Common myeloid progenitor, CD34-positive (primary cell): ENCODE data around the gene ZFP36L2.

ENCODE experiments used
- CTCF ChIA-PET: fragments of 350-600 bp; sonication (Branson Sonifier 250); formaldehyde crosslinking; loops from one replicate; lab custom pipeline; 2021; ENCODE audit warnings: antibody characterized with exemption; lab: Charles Lee
- POLR2A ChIA-PET: fragments of 350-600 bp; sonication (Branson Sonifier 250); formaldehyde crosslinking; loops from one replicate; lab custom pipeline; 2021; ENCODE audit warnings: antibody characterized with exemption; lab: Charles Lee
- DNase-seq, 3 donors: peaks; one replicate each; pipeline versions ENCODE4 v3.0.0 to v3.0.0-alpha.2; 2013
- H3K27ac ChIP-seq, 2 experiments: 1 replicate in 1 of 2; 2 replicates in 1 of 2; pipeline ENCODE4 v1.7.0; 2013; ENCODE audit warnings: inconsistent platforms in 2 of 2, low read length in 2 of 2, mild to moderate bottlenecking in 2 of 2, low read depth in 1 of 2, moderate library complexity in 1 of 2; ENCODE audit not compliant: severe bottlenecking in 2 of 2, insufficient read depth in 1 of 2, poor library complexity in 1 of 2
- H3K27me3 ChIP-seq, 5 experiments: replicated peaks in 2 of 5; 1 replicate in 3 of 5; 2 replicates in 2 of 5; pipeline versions ENCODE4 v1.6.1 to v1.7.0; 2013; ENCODE audit warnings: low read length in 4 of 5, mild to moderate bottlenecking in 2 of 5, moderate library complexity in 2 of 5, inconsistent platforms in 1 of 5; ENCODE audit not compliant: insufficient read depth in 5 of 5, control insufficient read depth in 4 of 5
- H3K36me3 ChIP-seq, 4 experiments: 1 replicate in 2 of 4; 2 replicates in 2 of 4; pipeline versions ENCODE4 v1.6.1 to v1.7.0; 2013; ENCODE audit warnings: low read length in 3 of 4, control low read depth in 1 of 4, mild to moderate bottlenecking in 1 of 4; ENCODE audit not compliant: control insufficient read depth in 4 of 4, insufficient read depth in 4 of 4
- H3K4me1 ChIP-seq, 4 experiments: 1 replicate in 3 of 4; 2 replicates in 1 of 4; pipeline versions ENCODE4 v1.6.1 to v1.7.1; 2013; ENCODE audit warnings: low read length in 3 of 4, mild to moderate bottlenecking in 3 of 4, control low read depth in 1 of 4, inconsistent platforms in 1 of 4, moderate library complexity in 1 of 4; ENCODE audit not compliant: control insufficient read depth in 4 of 4, insufficient read depth in 4 of 4; ENCODE audit errors: control extremely low read depth in 1 of 4
- H3K4me3 ChIP-seq, 7 experiments: 1 replicate in 4 of 7; 2 replicates in 3 of 7; pipeline versions ENCODE4 v1.5.1 to v1.7.0; 2013; ENCODE audit warnings: mild to moderate bottlenecking in 7 of 7, low read length in 6 of 7, moderate library complexity in 6 of 7, inconsistent platforms in 2 of 7, low read depth in 2 of 7, control low read depth in 1 of 7; ENCODE audit not compliant: insufficient read depth in 4 of 7, control insufficient read depth in 1 of 7; ENCODE audit errors: extremely low read depth in 1 of 7
- H3K9me3 ChIP-seq, 5 experiments: 1 replicate in 4 of 5; 2 replicates in 1 of 5; pipeline versions ENCODE4 v1.6.1 to v1.7.1; 2013; ENCODE audit warnings: low read length in 4 of 5, mild to moderate bottlenecking in 2 of 5, inconsistent platforms in 1 of 5, low read depth in 1 of 5, moderate library complexity in 1 of 5; ENCODE audit not compliant: control insufficient read depth in 4 of 5, insufficient read depth in 2 of 5; ENCODE audit errors: control extremely low read depth in 1 of 5
- WGBS: methylation state at CpG from one replicate; pipeline ENCODE4 v1.1.5; 2013; ENCODE audit not compliant: insufficient coverage; 5-methylcytosine and 5-hydroxymethylcytosine counted together

ZFP36L2 gene

DNA sequence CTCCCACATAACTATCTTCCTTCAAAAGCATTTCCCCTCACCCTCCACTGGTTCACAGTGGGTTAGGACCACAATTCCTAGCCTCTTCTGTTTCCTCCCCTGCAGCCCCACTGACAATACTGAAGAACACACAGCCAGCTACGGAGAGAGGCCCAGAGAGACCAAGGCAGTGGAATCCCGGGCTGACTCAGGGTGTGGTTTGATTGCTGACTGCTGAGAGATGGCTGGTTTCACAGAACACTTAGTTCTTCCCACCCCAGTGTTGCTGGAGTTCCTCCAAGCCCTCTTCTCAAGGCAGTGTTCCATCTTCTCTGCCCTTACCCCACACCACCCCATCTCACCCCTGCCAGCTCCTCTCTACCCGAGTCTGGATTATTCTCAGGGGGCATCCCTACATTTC lies 43.3 kb upstream of the ZFP36L2 start:
- ChIA-PET POLR2A (no interaction called here), CTCF (no interaction called here)
- Histone ChIP-seq H3K27me3 (no peaks in the 10 kb centered on the region), H3K9me3 (no peaks in the 10 kb centered on the region), H3K36me3 (peaks cover 0 to 38% (median 16%) of the 10 kb centered on the region in 4 experiments), H3K27ac (no peak overlapping the region), H3K4me3 (no peak overlapping the region), H3K4me1 (peaks cover 0 to 10% (median 2%) of the 10 kb centered on the region in 4 experiments)
- WGBS = 100% methylated on average over 2 of the region's 3 CpGs
- no peak for DNase-seq

GRCh38 chr2:43269074-43269572 lies 42.7 kb upstream of the ZFP36L2 start:
- Histone ChIP-seq H3K4me3 (no peak overlapping the region), H3K36me3 (peaks cover 0 to 36% (median 16%) of the 10 kb centered on the region in 4 experiments), H3K9me3 (no peaks in the 10 kb centered on the region), H3K27me3 (no peaks in the 10 kb centered on the region), H3K27ac (no peak overlapping the region), H3K4me1 (peaks cover 0 to 10% (median 2%) of the 10 kb centered on the region in 4 experiments)
- no peak for DNase-seq
- POLR2A ChIA-PET = no interaction called here
- 98% methylated on average over 12 of the region's 14 CpGs for WGBS
- CTCF ChIA-PET = no interaction called here

DNA sequence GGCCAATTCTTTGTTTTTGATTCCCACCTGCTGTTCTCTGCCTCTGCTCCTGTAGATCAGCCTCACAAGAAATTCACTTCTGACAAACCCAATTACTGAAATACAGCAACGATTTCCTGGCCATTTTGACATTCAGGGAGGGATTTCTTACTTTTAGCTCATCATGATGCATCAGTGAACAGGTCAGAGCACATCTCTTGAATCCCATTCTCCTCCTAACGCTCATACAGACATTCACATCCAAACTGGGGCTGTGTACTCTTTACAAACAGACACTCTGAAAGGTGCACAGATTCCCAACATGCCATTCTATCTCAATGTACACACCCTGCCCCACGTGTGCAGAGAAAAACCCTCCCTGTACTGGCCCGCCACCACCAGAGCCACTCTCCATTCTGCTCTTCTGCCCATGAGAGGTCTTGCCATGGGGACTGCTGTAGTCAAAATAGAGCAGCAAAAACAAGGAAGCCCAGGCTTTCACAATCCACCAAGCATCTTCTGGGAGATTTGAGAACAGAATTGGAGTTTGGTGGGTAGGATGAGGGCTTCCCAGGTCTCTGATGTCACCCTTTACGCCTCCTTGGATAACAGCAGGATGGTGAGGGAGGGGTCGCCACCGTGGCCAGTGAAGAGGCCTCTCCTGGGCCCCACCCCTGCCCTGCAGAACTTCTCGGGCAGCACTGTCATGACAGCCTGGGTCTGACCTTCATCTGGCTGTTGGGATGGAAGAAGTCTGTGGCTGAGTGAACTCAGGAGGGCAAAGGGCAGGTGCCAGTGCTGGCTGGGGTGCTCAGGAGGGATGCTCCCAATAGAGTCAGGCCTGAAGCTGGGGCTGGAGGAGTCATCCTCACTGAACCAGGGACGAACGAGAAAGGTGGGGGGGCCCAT lies 41.9 kb upstream of the ZFP36L2 start:
- H3K9me3 ChIP-seq = no peaks in the 10 kb centered on the region
- H3K27me3 ChIP-seq = no peaks in the 10 kb centered on the region
- H3K4me1 ChIP-seq = peaks cover 0 to 10% (median 2%) of the 10 kb centered on the region in 4 experiments
- H3K27ac ChIP-seq = no peak overlapping the region
- ChIA-PET CTCF (interaction anchor here (0.8 to 2.2 kb wide), 3 partner anchors 22 to 216 kb away, joined by 3 to 6 read pairs (median 5); no protein-coding TSS in a partner anchor), POLR2A (no interaction called here)
- H3K4me3 ChIP-seq = no peak overlapping the region
- DNase-seq = no peak
- H3K36me3 ChIP-seq = peaks cover 0 to 32% (median 16%) of the 10 kb centered on the region in 4 experiments
- 96% methylated on average over 9 of the region's 10 CpGs for WGBS

DNA sequence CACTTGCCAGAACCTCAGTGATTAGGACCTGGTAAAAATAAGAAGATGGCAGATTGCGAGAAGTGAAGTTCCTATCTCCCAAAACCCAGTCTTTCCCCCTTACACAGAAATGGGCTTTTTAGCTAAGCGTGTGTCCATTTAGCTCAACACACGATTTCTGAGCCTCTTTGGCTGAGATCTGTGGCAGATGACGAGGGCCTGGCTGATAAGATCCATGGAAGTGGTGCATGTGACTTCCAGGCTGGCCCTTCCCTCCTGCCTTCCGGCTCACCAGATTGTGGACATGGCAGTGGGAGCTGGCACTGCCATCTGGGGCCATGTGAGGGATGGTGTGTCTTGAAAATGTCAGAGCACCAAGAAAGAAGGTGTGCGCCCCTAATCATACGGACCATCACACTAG lies 41.0 kb upstream of the ZFP36L2 start:
- no peaks in the 10 kb centered on the region for H3K9me3 ChIP-seq
- peaks cover 2 to 34% (median 17%) of the 10 kb centered on the region in 4 experiments for H3K36me3 ChIP-seq
- H3K27ac ChIP-seq = no peak overlapping the region
- CTCF ChIA-PET = interaction anchor here (0.8 to 2.2 kb wide), 4 partner anchors 8 to 217 kb away, joined by 3 to 6 read pairs (median 4); no protein-coding TSS in a partner anchor
- 92% methylated on average over 5 of the region's 7 CpGs for WGBS
- no peak overlapping the region for H3K4me3 ChIP-seq
- peaks cover 0 to 10% (median 2%) of the 10 kb centered on the region in 4 experiments for H3K4me1 ChIP-seq
- POLR2A ChIA-PET = no interaction called here
- DNase-seq = no peak
- no peaks in the 10 kb centered on the region for H3K27me3 ChIP-seq

GRCh38 chr2:43266711-43267111 lies 40.3 kb upstream of the ZFP36L2 start:
- WGBS = 6% methylated on average over 4 of the region's 4 CpGs
- Histone ChIP-seq H3K36me3 (peaks cover 2 to 34% (median 16%) of the 10 kb centered on the region in 4 experiments), H3K9me3 (no peaks in the 10 kb centered on the region), H3K4me1 (peaks cover 0 to 10% (median 2%) of the 10 kb centered on the region in 4 experiments), H3K4me3 (no peak overlapping the region), H3K27ac (no peak overlapping the region), H3K27me3 (no peaks in the 10 kb centered on the region)
- ChIA-PET CTCF (interaction anchor here (1.4 to 2.2 kb wide), 3 partner anchors 9 to 218 kb away, joined by 4 to 6 read pairs (median 5); no protein-coding TSS in a partner anchor), POLR2A (interaction anchor here (0.6 kb wide), 1 partner anchor 291 kb away, joined by 9 read pairs; no protein-coding TSS in a partner anchor)
- DNase-seq = peak; percentile 57 to 88 (median 87)

DNA sequence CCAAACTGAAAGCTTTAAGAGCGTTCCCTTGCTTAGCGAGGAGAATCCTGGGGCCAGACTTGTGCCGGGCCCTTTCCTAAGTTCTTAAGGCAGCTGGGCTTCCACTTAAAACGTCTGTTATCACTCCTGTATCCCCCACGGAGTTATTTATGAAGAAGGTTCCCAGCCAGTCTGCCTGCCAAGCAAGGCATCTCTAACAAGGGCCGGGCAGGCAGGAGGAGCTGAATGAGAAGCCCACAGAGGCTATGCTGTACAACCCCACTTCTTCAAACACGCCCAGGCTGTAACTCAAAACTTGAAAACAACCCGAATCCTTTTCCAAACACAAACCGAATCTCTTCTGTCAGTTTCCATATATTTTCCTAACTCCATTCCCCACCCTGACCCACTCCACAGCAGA lies 39.0 kb upstream of the ZFP36L2 start:
- Histone ChIP-seq H3K36me3 (peaks cover 2 to 27% (median 10%) of the 10 kb centered on the region in 4 experiments), H3K27me3 (no peaks in the 10 kb centered on the region), H3K9me3 (no peaks in the 10 kb centered on the region), H3K4me1 (peaks cover 0 to 10% (median 2%) of the 10 kb centered on the region in 4 experiments), H3K4me3 (no peak overlapping the region), H3K27ac (no peak overlapping the region)
- POLR2A ChIA-PET = no interaction called here
- DNase-seq = no peak
- CTCF ChIA-PET = no interaction called here
- 98% methylated on average over 9 of the region's 9 CpGs for WGBS

GRCh38 chr2:43265001-43265400 lies 38.6 kb upstream of the ZFP36L2 start:
- Histone ChIP-seq H3K27ac (no peak overlapping the region), H3K9me3 (no peaks in the 10 kb centered on the region), H3K36me3 (peaks cover 2 to 23% (median 8%) of the 10 kb centered on the region in 4 experiments), H3K4me1 (peaks cover 0 to 10% (median 2%) of the 10 kb centered on the region in 4 experiments), H3K27me3 (no peaks in the 10 kb centered on the region), H3K4me3 (no peak overlapping the region)
- 90% methylated on average over 2 of the region's 5 CpGs for WGBS
- no peak for DNase-seq
- ChIA-PET POLR2A (no interaction called here), CTCF (no interaction called here)
